PC-3 (cell line): ENCODE data around the gene C1QL1. TPM values are rescaled to one million over a fixed set of nuclear protein-coding genes. Genes with fewer than 3 reads are reported as not detected.

Experiments used
- ATAC-seq: fragments of 200-7000 bp; cut with Tn5 transposase; 2 replicates; pipeline ENCODE4 v1.9.1; 2020; ENCODE audit warnings: mild to moderate bottlenecking, moderate library complexity
- BruUV-seq: library from RNA; stranded (reverse); fragments of 400-500 nt; replicated peaks from 2 replicates; lab custom pipeline; 2021; lab: Mats Ljungman, UMichigan
- CTCF ChIA-PET: fragments of 300-600 bp; sonication (Branson Sonifier 250); formaldehyde crosslinking; loops from one replicate; lab custom pipeline; 2022; ENCODE audit warnings: antibody characterized with exemption; lab: Charles Lee
- POLR2A ChIA-PET: fragments of 300-600 bp; sonication (Branson Sonifier 250); formaldehyde crosslinking; loops from one replicate; lab custom pipeline; 2022; ENCODE audit warnings: antibody characterized with exemption; ENCODE audit not compliant: unreplicated experiment; lab: Charles Lee
- DNase-seq: peaks from one replicate; pipeline ENCODE4 v3.0.0-alpha.2; 2015
- H2AFZ ChIP-seq: fragments of 300-600 bp; sonication (generic); 2 replicates; pipeline ENCODE4 v1.6.0; 2016; ENCODE audit warnings: antibody characterized with exemption, low read length
- H3F3A ChIP-seq: fragments of 300-600 bp; sonication (generic); one replicate; pipeline ENCODE4 v1.6.0; 2017; ENCODE audit warnings: antibody characterized with exemption, low read length, control low read depth, mild to moderate bottlenecking; ENCODE audit not compliant: unreplicated experiment
- H3K27ac ChIP-seq: fragments of 300-600 bp; sonication (generic); 2 replicates; pipeline ENCODE4 v1.5.1; 2016; ENCODE audit warnings: mild to moderate bottlenecking, low read length
- H3K27me3 ChIP-seq: fragments of 300-600 bp; sonication (generic); 2 replicates; pipeline ENCODE4 v1.6.1; 2016; ENCODE audit warnings: low read length, mixed read lengths
- H3K36me3 ChIP-seq: fragments of 300-600 bp; sonication (generic); 2 replicates; pipeline ENCODE4 v1.6.1; 2016; ENCODE audit warnings: low read depth, mixed run types, low read length, mixed read lengths
- H3K4me1 ChIP-seq: fragments of 300-600 bp; sonication (generic); 2 replicates; pipeline ENCODE4 v1.5.1; 2016; ENCODE audit warnings: low read length; ENCODE audit not compliant: insufficient read depth
- H3K4me2 ChIP-seq: fragments of 300-600 bp; sonication (generic); 2 replicates; pipeline ENCODE4 v1.6.0; 2016; ENCODE audit warnings: low read length
- H3K4me3 ChIP-seq: fragments of 300-600 bp; sonication (generic); 2 replicates; pipeline ENCODE4 v1.5.1; 2016; ENCODE audit warnings: mild to moderate bottlenecking, low read length, mixed read lengths
- H3K79me2 ChIP-seq: fragments of 300-600 bp; sonication (generic); 2 replicates; pipeline ENCODE4 v1.6.1; 2017; ENCODE audit warnings: low read length, mixed read lengths
- H3K9ac ChIP-seq: fragments of 300-600 bp; sonication (generic); 2 replicates; pipeline ENCODE4 v1.6.0; 2016; ENCODE audit warnings: mild to moderate bottlenecking, low read length
- H3K9me2 ChIP-seq: fragments of 300-600 bp; sonication (generic); replicated peaks from 2 replicates; pipeline ENCODE4 v1.6.1; 2016; ENCODE audit warnings: mixed run types, low read length, mixed read lengths
- H3K9me3 ChIP-seq: fragments of 300-600 bp; sonication (generic); 2 replicates; pipeline ENCODE4 v1.6.1; 2016; ENCODE audit warnings: low read length, mixed read lengths
- H4K20me1 ChIP-seq: fragments of 300-600 bp; sonication (generic); 2 replicates; pipeline ENCODE4 v1.6.1; 2016; ENCODE audit warnings: low read length, mixed read lengths
- EZH2 ChIP-seq: fragments of 300-600 bp; sonication (generic); IDR thresholded peaks from one replicate; pipeline ENCODE4 v1.6.1; 2017; ENCODE audit warnings: antibody characterized with exemption, mild to moderate bottlenecking, low read length; ENCODE audit not compliant: unreplicated experiment
- EZH2phosphoT487 ChIP-seq: fragments of 300-600 bp; sonication (generic); IDR thresholded peaks from 2 replicates; pipeline ENCODE4 v1.6.1; 2018; ENCODE audit warnings: mild to moderate bottlenecking, antibody characterized with exemption, low read length, borderline replicate concordance
- intact Hi-C: fragments of 100-400 bp; cut with micrococcal nuclease; formaldehyde crosslinking; loops from 2 replicates; pipeline ENCODE4 v1.9.0; 2023
- total RNA-seq: library from RNA; depleted of rRNA; stranded (reverse); fragments of >200 nt; gene quantifications from 2 replicates; pipeline ENCODE4 v1.2.3, GENCODE V29; 2014
- TF ChIP-seq, protein P1 (sequence below): fragments of 300-600 bp; sonication (generic); conservative IDR thresholded peaks from 2 replicates; pipeline ENCODE4 v1.5.1; 2017; ENCODE audit warnings: antibody characterized with exemption, low read depth, mild to moderate bottlenecking, low read length

The C1QL1 gene
- total RNA-seq, 1 experiment from 2014 or later = 2.8 TPM

DNA sequence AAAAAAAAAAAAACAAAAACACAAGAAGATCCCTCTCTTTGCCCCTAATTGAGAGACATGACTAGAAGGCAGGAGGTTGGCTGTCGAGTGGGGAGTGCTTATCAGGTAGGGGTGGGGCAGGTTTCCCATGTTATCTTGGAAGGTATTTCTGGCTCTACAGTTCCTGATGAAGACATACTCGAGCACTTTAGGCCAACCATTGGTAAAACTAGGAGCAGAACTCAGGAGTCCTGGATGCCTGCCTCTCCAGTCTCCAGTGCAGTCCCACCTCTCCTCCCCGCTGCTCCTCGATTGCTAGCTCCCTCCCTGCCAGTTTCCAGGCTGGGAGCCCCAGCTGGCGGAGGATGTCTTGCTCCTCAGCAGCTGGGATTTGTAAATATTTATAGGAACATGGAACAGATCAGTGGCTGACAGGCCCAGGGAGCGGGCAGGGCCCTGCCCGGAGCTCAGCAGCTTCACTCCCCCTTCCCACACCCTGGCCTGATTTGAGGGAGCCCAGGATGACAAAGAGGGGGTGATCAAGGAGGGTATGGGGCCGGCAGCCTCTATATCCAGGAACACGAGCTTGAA is 11.4 kb upstream of the C1QL1 start:
- no peaks in the 10 kb centered on the region for H3K9me3 ChIP-seq
- no peak overlapping the region for H3K4me3 ChIP-seq
- peaks cover 10% of the 10 kb centered on the region for H3F3A ChIP-seq
- no peaks in the 10 kb centered on the region for H4K20me1 ChIP-seq
- H3K9me2 ChIP-seq = no peaks in the 10 kb centered on the region; the same call in 1 of the 2 replicates
- ATAC-seq (no peak), DNase-seq (no peak)
- TF ChIP-seq EZH2 (no peak), EZH2phosphoT487 (no peak)
- TF ChIP-seq, protein P1, sequence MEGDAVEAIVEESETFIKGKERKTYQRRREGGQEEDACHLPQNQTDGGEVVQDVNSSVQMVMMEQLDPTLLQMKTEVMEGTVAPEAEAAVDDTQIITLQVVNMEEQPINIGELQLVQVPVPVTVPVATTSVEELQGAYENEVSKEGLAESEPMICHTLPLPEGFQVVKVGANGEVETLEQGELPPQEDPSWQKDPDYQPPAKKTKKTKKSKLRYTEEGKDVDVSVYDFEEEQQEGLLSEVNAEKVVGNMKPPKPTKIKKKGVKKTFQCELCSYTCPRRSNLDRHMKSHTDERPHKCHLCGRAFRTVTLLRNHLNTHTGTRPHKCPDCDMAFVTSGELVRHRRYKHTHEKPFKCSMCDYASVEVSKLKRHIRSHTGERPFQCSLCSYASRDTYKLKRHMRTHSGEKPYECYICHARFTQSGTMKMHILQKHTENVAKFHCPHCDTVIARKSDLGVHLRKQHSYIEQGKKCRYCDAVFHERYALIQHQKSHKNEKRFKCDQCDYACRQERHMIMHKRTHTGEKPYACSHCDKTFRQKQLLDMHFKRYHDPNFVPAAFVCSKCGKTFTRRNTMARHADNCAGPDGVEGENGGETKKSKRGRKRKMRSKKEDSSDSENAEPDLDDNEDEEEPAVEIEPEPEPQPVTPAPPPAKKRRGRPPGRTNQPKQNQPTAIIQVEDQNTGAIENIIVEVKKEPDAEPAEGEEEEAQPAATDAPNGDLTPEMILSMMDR = no peak
- ChIA-PET CTCF (no interaction called here), POLR2A (no interaction called here)
- no peak overlapping the region for H3K9ac ChIP-seq
- no peaks in the 10 kb centered on the region for H3K27me3 ChIP-seq
- no peaks in the 10 kb centered on the region for H3K36me3 ChIP-seq
- intact Hi-C loops = no loop called here
- H3K4me1 ChIP-seq = peaks cover 23% of the 10 kb centered on the region
- H2AFZ ChIP-seq = no peak overlapping the region
- no peak overlapping the region for H3K27ac ChIP-seq
- no TSS peak for BruUV-seq
- no peak overlapping the region for H3K4me2 ChIP-seq
- no peaks in the 10 kb centered on the region for H3K79me2 ChIP-seq

DNA sequence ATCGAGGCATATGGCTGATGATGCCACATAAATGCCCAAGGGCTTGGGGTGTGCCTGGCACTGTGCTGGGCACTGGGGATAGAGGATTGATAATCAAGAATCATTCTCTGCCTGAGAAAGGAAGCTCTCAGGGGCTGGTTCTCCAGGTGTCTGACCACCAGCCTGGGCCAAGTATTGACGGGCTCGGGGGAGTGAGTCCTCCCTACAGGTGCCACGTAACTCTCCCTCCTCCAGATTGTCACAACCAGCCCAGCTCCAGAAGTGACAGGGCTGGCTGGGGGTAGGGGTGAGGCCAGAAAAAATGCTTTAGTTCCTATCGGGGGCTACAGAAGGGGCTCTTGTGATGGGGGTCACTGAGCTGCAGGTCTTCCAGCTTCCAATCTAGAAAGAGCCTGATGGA is 10.7 kb upstream of the C1QL1 start:
- no TSS peak for BruUV-seq
- Histone ChIP-seq H3K79me2 (no peaks in the 10 kb centered on the region), H3K4me3 (no peak overlapping the region), H3K36me3 (no peaks in the 10 kb centered on the region), H3K4me2 (no peak overlapping the region), H3K9me3 (no peaks in the 10 kb centered on the region), H3K4me1 (peaks cover 23% of the 10 kb centered on the region), H4K20me1 (no peaks in the 10 kb centered on the region), H2AFZ (no peak overlapping the region), H3K27me3 (no peaks in the 10 kb centered on the region), H3K9ac (no peak overlapping the region), H3F3A (peaks cover 10% of the 10 kb centered on the region), H3K27ac (no peak overlapping the region), H3K9me2 (no peaks in the 10 kb centered on the region; the same call in 1 of the 2 replicates)
- intact Hi-C loops = no loop called here
- ATAC-seq = no peak
- CTCF ChIA-PET = no interaction called here
- TF ChIP-seq EZH2phosphoT487 (no peak), EZH2 (no peak)
- TF ChIP-seq, protein P1 = no peak
- no peak for DNase-seq
- POLR2A ChIA-PET = no interaction called here

DNA sequence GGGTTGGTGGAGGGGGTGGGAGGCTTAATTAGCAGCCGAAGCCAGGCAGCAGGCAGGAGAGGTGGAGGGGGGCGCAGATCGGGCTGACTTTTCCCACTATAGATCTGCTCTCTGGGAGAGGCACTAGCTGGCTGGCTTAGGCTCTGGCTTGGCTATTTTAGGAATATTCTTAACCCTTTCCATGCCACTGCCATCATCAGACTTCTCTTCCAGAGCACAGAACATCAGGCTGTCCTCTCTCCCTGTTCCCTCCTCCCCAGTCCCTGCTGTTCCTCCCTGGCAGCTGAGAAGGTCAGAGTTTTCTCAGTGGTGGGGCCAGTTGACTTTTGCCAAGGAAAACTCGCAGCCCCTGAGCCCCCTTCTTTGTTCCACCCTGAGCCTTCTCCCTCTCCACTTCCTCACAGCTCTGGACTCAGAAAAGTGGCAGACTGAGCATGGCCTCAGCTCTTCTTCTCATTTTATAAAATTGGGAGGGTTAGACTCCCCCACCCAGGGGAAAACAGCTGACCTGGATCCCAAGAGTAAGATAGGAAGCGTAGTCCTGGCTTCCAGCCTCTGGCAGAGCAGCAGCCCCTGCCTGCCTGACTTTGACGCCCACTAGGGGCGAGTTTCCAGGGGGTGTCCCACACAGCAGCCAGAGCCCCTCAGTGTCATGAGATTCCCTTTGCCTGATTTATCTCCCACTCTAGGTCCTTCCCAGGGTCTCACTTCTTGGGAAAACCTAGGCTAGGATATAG is 9.9 kb upstream of the C1QL1 start:
- DNase-seq = no peak
- CTCF ChIA-PET = interaction anchor here (0.6 to 0.9 kb wide), 2 partner anchors 56 to 68 kb away, joined by 4 to 6 read pairs; no protein-coding TSS in a partner anchor

More for the DNA sequence above, 9.9 kb upstream of the C1QL1 start:
- TF ChIP-seq EZH2phosphoT487 (no peak), EZH2 (no peak)
- TF ChIP-seq, protein P1 = no peak
- Histone ChIP-seq H3F3A (peaks cover 10% of the 10 kb centered on the region), H3K9ac (no peak overlapping the region), H3K9me3 (no peaks in the 10 kb centered on the region), H3K36me3 (no peaks in the 10 kb centered on the region), H3K9me2 (no peaks in the 10 kb centered on the region; the same call in 1 of the 2 replicates), H3K4me2 (no peak overlapping the region), H4K20me1 (no peaks in the 10 kb centered on the region), H3K27me3 (no peaks in the 10 kb centered on the region), H3K4me3 (no peak overlapping the region), H3K27ac (no peak overlapping the region), H3K4me1 (peaks cover 25% of the 10 kb centered on the region), H3K79me2 (no peaks in the 10 kb centered on the region), H2AFZ (no peak overlapping the region)
- no TSS peak for BruUV-seq
- intact Hi-C loops = loop anchor here (1.0 kb wide), 1 partner anchor 58 kb away; no protein-coding TSS in a partner anchor
- ATAC-seq = no peak
- POLR2A ChIA-PET = no interaction called here
